ENCODE data around the gene EIF5.

The EIF5 gene

GRCh38 chr14:103333754-103334643, at the start of gene EIF5:
Gene EIF5, plus strand, starts transcription at chr14:103334237. Its CDS starts 1,624 bp downstream, at chr14:103335861.
- DNase-seq, result peak; percentile 98

GRCh38 chr14:103284574-103285467, 49.2 kb upstream of the EIF5 start:
- no peak for DNase-seq

GRCh38 chr14:103286460-103286859, 47.6 kb upstream of the EIF5 start:
- DNase-seq, result no peak

GRCh38 chr14:103286968-103287850, 46.8 kb upstream of the EIF5 start:
- no peak for DNase-seq

DNA sequence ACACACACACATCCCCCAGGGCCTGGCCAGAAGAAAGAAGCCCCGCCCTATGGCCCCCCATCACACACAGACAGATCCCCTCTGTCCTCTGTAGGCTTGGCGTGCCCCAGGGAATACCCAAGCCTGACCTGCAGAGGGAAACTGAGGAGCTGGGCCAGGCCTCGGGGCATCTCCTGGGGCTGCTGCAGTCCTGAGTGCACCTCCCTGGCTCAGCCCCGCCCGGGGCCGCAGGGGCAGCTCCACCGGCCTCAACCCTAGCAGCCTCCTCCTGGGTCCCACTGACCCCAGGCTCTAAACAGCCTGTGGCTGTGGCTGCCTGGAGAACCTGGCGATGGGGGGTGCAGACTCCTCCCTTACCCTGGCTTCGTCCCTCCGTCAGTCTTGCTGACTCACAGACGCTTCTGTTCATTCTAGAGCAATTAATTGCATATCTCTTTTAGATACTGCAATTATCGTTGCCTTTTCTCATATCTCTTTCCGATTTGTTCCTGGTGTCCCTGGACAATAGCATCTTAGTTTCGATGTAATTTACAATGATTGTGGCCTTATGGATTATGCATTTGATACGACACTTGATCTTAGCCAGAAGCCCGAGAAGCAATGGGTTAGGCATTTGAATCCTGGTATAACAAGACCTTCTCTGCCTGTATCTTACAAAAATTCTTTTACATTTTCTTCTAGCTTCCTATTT, 45.8 kb upstream of the EIF5 start:
- DNase-seq, result no peak

DNA sequence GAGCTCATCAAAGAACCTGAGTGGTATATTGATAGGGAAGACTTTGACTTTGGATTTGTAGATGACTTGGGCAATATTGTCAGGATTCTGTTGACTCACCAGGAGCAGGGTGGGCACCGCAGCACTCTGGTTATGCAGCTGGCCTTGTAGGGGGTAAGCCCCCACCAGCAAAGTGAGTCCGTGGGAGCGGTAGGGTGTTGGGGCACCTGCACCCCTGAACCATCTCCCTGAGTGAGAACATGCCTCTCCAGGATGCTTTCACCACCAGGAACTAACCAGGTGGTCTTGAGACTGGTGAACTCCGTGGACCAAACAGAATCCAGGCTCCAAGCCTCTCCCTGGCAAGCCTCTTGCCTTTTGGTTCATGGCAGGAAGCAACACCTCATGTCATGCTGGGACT, 44.0 kb upstream of the EIF5 start:
- DNase-seq, result no peak

GRCh38 chr14:103290494-103290893, 43.5 kb upstream of the EIF5 start:
- no peak for DNase-seq

GRCh38 chr14:103290961-103291360, 43.1 kb upstream of the EIF5 start:
- no peak for DNase-seq

GRCh38 chr14:103292426-103293374, 41.3 kb upstream of the EIF5 start:
- DNase-seq, result peak; percentile 42

GRCh38 chr14:103293465-103293864, 40.6 kb upstream of the EIF5 start:
- DNase-seq, result no peak

DNA sequence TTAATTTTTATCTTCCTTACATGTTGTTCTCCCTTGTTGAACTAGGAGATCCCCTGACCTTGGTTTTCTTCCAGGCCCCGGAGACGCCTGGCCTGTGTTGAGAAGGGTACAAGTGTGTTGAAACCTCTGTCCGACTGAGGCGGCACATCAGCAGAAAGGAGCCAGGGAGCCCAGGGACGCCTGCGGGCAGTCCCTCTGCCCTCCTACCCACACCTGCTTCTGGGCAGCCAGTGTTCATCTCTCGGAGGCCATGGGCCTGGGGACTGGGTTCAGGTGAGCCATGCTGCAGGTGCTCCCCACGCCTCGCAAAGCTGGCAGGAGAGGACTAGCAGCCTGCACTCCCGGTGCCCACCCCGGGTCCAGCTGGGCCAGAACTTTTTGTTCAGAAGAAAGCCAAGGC, 39.9 kb upstream of the EIF5 start:
- DNase-seq, result no peak

GRCh38 chr14:103296007-103296406, 38.0 kb upstream of the EIF5 start:
- no peak for DNase-seq

DNA sequence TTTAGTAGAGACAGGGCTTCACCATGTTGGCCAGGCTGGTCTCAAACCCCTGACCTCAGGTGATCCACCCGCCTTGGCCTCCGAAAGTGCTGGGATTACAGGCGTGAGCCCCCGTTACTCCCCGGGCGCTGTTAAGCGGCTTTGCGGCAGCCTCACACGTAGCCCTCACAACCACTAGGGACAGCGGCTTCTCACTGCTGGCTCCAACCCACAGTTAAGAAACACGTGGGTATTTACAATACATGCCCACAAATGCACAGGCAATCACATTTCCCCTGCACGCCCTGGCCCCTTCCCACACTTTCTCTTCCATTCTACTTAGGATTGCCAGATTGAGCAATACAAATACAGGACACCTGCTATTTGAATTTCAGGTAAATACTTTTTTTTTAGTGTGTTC, 37.0 kb upstream of the EIF5 start:
- DNase-seq, result no peak

GRCh38 chr14:103298620-103299019, 35.4 kb upstream of the EIF5 start:
- DNase-seq, result no peak

DNA sequence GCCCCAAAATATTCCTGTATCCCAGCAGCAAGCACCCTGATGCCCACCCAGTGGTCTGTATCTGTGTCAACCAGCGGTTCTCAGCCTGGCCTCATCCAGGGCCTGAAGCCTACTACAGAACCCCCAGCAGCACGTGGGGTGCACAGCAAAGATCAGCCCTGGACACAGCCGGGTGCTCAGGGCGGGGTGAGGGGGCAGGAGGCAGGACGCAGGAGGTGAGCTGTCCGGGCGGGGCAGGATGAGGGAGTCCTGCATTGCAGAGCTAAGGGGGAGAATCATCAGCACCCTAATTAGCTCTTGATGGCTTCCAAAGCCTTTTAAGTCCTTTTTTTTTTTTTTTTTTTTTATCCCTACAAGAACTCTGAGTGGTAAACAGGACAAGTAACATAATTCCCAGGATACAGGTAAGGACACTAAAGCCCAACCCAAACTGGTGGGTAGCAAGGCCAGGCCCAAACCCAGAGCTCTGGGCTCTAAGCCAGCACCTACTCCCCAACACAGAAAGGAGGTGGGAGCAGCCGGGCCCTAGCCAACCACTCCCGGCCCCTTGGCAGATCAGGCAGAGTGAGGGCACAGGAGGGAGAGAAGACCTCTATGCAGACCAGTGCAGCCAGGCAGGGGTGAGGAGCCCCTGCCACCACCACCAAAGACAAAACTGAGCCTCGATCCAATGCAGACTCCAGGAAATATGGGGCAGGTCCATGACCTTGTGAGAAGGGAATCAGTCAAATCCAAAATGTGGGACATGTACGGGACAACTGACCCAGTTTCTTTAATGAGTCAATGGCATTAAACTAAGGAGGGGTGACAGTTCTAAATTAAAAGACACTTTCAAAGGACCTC, 32.3 kb upstream of the EIF5 start:
- DNase-seq, result no peak

DNA sequence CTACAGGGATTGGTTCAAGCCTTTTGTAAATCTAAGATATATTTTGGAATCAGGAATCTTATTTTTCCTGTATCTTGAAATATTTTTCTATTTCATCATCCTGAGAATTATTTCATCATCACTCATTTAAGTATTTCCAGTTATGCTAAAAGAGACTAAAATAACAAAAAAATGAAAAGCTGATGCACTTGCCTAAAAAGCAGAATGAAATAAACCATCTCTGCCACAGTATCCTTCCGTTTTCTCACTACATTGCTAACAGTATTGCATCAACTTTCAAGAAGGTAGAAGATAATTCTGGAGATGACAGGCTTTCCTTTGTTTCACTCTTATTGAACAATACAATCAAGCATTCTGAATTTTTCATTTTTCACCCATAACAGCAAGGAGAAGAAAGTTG, 31.1 kb upstream of the EIF5 start:
- DNase-seq, result no peak

DNA sequence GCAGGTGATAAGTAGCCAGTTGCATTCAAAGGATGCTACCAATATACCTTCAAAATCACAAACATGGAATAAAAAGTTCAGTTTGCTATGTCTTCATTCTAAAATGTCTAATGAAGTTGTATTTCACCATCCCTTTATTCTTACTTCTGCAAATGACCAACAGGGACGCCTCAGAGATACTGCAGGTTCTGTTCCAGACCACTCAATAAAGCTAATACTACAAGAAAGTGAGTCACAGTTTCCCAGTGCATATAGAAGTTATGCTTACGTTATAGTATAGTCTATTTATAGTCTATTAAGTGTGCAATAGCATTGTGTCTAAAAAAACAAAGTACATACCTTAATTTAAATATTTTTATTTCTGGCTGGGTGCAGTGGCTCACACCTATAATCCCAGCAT, 29.3 kb upstream of the EIF5 start:
- no peak for DNase-seq

DNA sequence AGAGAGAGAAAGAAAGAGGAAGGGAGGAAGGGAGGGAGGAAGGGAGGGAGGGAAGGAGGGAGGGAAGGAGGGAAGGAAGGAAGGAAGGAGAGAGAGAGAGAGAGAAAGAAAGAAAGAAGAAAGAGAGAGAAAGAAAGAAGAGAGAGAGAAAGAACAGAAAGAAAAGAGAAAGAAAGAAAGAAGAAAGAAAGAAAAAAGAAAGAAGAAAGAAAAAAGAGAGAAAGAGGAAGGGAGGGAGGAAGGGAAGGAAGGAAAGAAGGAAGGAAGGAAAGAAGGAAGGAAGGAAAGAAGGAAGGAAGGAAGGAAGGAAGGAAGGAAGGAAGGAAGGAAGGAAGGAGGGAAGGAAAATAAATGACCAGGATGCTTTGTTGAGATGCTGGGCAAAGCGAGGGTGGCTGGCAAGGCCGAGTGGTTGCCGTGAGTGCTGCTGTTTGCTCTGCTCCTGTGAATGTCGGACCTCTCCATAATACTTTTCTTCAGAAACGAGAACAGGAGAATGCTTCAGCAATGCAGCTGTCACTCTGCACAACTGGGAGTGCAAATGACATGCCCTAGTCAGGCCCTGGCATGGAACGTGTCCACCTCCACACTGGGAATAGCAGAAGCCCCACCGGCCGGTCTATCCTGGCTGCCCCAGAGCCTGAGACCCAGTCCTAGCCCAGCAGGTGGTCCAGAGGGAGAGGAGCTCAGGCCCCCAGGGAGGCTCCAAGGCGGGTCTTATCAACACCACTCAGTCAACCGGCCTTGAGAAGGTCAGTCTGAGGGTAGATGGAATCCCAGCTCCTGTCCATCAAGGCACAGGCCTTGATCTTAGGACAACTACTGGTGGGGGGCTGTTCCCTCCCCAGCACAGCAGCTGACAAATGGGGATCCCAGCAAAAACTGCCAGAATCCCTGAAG, 25.1 kb upstream of the EIF5 start:
- no peak for DNase-seq

- DNase-seq, result no peak
These were observed 23.4 kb upstream of the EIF5 start for GRCh38 chr14:103310576-103311095.
